Activated T-cell treated with anti-CD3 and anti-CD28 coated beads for 1 hour (primary cell): ENCODE results near the gene ARHGAP15.

Source experiments
- DNase-seq: peaks from one replicate; pipeline ENCODE4 v3.0.0-alpha.2; 2020; ENCODE audit warnings: low read depth

ARHGAP15 gene

DNA sequence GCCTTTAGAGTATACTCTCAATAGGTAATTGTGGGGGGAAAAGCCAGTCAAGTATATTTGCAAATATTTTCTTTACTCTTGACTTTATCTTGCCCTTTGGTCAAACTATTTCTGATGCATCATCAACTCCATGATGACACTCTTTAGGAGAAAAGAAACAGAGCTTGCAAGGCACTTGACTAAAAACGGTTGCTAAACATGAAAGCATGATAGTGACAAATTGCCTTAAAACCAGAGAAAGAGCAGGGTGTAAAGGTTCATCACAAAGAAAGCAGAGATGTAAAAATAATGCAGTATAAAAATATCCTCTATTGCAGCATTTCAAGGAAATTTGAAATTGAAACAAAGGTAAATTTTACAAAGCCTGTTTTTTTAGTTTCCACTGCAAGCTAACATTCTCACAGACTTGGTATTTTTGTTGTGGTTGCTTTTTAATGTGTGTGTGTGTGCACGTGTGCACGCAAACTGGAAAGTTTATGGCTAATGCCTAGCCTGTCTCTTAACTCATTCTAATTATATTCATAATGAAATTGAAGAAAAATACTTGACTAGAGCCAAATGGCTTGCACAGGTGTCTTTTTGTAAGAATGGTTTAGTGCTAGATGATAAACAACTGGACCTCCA lies 503.6 kb downstream of the ARHGAP15 start:
- no peak for DNase-seq

DNA sequence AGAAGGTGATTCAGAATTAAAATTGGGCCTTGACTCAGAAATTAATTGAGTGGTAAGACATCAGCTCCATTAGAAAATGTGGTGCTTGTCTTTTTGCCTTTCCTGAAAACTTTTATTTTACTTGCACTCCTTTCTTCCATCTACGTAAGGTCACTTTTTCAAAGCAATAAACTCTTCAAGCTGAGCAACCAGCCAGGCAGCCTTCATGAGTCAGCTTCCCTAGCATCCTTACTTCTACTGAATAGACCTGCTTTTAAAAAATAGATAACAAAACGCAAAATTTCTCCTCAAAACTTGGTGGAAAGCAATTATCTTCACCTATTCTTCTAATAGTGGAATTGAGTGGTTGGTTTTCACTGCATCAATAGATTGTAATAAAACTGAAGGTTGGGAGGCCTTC lies 504.2 kb downstream of the ARHGAP15 start:
- no peak for DNase-seq

DNA sequence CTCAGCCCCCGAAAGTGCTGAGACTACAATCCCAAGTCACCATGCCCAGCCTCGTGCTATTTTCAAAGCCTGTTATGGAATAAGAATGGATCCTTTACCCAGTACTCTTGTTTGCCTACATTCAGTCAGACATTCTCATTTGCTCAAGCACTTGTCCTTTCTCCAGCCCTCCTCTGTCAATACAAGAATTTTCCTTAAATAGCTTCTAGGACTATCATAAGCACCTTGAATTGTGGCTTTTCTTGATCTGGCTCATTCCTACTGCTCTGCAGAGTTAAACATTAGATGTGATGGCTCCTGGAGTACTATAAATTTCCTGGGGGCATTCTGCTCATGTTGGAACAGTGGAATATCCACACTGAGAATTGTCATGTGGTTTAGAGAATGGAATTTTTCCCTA lies 506.1 kb downstream of the ARHGAP15 start:
- DNase-seq: no peak

DNA sequence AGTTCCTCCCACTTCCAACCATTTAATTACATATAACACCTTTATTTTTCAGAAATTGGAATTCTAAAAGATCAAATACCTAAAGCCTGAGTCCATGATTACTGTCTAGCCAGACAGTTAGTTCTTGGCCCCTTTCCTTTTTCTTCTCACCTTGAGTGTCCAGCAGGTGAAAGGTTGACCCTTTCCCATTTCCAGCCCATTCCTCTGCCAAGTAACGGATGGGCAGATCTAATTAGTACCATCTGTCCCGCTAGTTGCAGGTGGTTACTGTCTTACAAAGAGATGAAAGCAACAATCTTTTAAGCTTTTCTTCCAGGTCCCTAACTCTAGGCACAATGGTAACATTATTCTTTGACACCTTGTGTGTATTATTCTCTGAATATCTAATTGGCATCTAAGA lies 506.7 kb downstream of the ARHGAP15 start:
- DNase-seq: no peak

DNA sequence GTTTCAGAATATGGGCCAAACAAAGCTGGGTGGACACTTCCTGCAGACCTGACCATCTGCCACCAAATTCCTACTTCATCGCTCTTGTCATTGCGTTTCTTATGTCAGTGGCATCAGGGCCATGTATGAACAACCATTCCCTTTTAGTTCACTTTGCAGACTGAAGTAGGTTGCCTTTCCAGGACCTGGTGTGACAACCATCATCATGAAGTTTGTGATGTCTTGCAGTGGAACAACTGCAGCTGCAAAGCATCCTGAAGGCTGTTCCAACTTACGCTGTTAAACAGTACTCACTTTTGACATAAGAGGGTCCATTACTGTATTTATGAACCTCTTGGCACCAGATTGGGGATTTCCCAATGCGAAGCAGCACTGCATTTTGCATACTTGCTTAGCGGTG lies 511.6 kb downstream of the ARHGAP15 start:
- no peak for DNase-seq

DNA sequence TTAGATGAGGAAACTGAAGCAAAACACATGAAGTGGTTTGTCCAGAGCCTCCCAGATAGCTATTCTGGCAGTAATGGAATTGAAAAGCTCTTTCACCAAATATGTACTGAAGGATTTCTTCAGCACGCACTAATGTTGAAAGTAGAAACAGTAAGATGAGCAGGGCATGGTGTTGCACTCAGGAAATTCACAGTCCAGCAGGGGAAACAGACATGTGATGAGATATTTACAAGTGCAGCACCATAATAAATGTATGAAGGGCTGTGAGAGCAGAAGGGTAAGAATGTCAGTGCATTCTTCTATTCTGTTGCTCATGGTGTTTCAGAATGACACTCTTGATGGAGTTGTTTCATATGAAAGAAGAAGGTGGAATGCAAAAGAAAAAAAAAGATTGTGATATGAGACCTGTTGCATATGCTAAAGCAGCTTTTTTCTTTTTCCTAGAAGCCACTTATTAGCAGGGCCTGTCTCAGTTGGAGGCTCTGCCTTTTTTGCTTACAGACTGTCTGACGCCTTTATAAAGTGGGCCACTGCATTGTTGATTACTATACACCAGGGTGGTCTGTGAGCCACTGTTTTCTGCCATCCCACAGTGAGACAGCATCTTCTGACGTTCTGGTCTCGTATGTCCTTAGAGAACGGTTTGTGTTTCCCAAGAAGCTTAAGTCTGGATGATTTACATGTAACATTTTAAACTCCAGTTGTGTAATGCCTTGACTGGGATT lies 516.9 kb downstream of the ARHGAP15 start:
- DNase-seq: no peak

DNA sequence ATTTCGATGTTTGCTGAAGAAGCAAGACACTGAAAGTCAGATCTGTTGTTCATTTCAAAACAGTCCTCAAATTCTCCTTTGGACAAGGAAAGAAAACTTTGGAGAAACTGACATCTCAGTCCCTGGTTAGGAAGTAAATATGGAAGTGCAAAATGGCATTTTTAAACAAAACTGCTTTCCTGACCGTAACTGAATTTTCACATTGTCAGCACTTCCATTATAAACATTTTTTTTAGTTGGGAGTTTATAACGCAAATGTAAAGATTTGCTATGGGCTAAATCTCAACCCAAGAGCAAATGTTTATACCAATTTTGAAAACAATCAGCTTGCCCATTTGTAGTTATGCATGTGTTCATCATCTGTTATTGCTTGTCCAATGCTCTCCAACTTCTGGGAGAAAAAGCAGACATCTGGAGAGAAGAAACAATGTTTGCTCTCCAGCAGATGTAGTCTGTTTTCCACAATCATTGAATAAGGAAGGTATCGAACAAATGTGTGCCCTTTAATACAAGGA lies 520.1 kb downstream of the ARHGAP15 start:
- no peak for DNase-seq

DNA sequence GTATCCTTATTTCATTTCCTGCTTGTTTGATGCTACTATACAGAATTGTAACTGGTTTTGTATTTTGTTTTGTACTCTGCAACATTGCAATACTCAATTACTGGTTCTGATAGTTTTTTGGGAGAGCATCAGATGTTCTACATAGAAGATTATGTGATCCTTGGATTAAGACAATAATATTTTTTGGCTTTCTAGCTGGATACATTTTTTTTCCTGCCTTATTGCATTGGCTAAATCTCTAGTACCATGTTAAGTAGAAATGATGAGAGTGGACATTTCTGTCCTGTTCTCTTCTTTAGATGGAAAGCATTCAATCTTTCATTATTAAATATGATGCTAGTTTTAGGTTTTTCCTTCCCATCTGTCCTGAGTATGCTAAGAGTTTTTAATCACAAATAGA lies 523.5 kb downstream of the ARHGAP15 start:
- DNase-seq: no peak

DNA sequence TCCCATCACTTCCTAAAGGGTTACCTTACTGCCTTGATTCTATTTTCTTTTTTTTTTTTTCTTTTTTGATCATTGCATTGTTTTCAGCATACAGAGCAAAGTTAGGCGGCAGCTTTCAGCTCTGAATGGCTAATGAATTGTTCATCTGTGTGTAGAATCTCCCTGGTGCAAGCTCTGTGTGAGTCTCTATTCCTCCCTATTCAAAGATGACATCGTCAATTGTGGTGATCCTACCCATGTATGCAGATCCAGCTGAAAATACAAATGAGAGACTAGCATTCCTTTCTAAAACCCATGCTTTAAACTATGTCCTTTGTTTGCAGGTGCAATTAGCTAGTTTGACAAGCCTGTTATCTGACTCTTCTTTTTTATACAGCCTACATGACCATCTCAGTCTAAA lies 539.0 kb downstream of the ARHGAP15 start:
- no peak for DNase-seq

DNA sequence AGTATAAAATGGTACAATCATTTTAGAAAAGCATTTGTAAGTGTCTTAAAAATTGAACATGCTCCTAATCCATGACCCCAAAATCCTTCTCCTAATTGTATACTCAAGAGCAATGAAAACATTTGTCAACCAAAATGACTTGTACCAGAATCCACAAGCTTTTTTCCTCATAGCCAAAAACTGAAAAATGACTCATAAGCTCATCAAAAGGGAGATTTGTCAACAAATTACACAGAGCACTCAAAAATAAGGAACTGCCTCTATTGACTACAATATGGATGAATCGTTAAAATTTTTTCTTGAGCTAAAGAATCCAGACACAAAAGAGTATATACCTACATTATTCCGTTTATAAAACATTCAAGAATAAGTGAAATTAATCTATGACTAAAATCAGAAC lies 544.8 kb downstream of the ARHGAP15 start:
- DNase-seq: no peak

DNA sequence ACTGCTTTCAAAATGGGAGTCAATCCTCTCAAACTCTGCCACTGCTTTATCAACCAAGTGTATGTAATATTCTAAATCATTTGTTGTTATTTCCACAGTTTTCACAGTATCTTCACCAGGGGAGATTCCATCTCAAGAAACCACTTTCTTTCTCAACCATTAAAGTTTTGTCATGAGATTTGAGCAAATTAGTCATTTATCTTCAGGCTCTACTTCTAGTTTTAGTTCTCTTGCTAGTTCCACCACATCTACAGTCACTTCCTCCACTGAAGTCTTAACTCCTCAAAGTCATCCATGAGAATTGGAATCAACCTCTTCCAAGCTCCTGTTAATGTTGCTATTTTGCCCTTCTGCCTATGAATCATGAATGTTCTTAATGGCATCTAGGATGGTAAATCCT lies 545.8 kb downstream of the ARHGAP15 start:
- no peak for DNase-seq

DNA sequence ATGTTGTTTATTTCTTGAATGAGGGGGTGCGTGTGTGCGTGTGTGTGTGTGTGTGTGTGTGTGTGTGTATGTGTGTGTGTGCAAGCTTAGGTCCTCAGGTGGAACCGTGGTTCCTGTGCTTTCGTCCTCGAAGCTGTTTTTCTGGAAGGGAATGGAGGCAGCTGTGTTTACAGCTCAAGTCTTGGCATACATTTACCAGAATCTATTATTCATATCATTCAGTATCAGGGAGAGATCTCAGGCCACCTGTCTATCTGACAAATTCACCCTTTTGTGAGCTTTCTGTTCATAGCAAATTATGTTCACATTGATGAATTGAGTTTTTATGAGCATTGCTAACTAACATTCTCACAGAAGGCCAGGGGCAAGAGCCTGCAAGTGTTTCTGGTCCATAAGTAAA lies 550.4 kb downstream of the ARHGAP15 start:
- DNase-seq: no peak

DNA sequence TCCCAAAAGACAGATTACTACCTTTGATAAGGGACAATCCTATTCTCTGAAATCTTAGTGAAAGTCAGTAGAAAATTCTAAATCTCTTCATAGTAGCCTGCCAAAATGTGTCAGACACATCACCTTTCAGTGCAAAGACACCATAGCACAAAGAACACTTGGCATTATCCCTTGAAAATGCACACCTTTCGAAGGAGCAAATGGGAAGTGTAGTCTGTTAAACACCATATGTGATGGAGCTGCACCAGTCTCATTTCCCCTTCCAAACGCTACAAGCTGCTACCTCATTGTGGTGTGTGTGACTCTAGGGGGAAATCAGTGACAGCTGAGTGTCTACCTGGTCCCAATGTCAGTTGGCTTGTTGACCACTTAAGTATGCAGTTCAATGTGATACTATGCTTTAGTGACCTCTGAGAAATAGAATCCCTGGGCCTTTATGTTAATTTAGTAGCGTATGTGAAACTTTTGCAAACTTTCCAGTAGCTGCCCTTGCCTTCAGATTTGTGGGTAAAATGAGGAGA lies 551.7 kb downstream of the ARHGAP15 start:
- DNase-seq: no peak

DNA sequence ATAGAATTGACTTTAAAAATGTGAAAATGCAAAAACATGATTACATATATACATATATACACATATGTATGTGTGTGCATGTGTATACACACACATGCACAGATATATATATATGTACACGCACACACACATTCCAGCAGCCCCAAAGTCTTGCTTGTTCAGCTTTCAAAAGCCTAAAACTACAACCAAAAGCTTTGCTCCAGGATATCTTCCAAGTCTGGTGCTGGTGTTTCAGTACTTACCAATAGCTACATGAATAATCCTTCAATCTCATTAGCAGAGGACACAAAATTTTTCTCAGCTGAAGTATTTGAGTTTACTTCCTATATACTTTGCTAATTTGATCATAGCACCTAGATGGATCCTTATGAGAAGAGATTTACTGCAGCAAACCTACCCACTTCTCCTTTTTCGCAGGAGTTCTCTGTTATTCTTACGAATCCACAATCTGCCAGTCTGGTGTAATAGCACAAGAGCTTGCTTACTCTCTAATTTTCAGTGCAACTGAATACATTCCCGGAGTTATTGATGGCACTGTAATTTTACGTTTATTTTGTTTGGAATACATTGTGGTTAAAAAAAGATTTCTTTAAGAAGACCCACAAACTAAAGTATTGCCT lies 553.3 kb downstream of the ARHGAP15 start:
- DNase-seq: no peak

DNA sequence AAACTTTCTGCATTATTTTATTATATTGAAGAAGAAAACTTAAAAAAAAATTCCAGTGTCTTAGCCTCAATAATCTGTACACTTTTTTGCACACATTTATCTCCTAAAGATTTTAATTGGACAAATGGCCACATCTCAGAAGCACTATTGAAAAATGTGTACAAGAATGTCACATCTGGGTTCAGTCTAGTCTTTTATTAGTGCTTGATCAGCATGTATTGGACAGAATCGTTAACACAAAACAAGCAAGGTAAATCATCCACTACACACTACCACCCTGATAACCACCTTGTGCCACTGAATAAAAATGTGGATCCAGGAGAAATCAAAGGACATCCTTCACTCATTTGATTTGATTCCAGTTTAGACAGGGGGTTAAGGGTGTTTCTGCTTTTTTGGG lies 554.8 kb downstream of the ARHGAP15 start:
- DNase-seq: no peak

DNA sequence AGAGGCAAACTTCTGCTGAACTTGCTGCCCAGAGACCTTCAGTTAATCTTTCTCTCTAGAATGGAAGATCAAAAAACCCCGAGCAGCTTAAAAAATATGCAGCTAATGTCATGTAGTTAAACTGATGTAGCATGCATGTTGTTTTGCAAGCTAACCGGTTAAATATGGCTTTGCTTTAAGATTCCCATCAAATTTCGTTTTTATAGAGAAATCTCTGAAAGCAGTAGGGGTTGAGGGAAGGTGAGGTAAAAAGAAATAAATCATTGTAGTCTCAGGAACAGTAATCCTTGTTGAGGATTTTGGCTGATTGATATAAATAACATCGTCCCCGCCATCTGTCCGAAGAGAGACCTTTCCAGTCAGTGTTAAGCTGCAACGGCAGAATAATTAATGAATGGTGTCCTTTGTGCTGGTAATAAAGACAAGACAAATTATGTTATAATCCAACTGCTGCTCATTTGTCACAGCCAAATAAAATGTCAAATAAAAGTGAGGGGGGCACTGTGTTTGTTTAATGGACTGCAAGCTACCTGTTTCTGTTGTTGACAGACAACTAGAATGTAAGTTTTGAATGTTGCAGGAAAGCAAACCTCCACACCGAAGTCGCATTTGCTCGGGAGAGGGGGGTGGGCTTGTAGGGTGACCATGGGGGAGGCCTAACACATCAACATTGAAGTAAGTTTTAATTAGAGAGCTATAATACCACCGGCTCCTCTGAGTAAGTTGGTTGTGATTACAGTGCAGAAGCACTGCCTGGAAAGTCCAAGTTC lies 555.5 kb downstream of the ARHGAP15 start:
- DNase-seq: no peak

DNA sequence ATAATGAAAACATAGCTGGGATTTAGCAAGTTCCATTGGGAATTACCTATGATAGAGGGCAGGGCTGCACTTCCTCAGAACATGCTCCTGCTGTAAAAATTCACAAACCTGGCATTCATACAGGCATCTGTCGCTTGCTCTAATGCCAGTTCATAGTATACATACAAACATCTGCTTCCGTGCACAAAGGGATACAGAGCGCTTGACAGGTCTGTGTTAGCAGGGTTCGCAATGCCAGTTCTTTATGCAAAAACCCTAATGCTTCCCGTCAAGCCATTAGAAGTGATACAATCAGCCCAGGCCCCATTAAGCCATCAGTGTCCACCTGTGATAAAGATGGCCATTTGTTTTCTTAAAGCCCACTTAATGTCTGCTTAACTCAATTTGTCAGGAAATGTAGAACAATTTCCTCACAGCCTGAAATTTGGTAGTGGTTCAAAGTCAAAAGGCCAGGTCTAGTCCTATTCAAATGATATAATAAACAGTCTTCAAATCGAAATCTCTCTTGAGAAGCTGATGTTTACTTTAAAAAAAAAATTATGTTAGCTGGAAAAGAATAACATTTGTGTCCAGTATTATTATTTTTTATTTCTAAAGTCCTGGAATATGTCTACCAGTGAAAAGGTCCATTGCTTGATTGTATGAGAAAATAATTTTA lies 556.3 kb downstream of the ARHGAP15 start:
- no peak for DNase-seq

DNA sequence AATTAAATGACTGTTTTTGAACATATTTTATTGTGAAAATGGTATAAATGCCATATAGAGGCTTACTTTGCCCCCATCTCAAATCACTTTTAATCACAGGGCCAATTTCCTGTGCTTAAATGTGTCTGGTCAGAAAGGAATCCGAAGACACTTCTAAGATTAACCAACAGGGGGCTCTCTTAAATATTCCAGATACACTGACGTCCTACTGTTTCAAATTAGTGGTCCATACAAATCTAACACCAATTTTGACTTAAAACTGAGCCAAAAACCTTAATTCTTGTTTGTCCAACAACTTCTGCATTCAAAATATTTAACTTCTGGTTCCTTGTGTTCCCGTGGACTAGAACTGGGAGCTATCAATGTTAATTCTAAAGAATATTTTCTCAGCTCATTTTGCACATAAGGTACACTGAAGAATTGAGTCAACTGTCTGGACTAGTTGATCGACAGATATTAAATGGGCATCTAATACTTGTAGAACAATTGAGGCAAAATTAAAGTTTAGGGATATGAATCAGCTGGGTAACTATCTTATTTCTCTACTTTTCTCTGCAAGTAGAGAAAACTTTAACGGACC lies 557.5 kb downstream of the ARHGAP15 start:
- DNase-seq: no peak

DNA sequence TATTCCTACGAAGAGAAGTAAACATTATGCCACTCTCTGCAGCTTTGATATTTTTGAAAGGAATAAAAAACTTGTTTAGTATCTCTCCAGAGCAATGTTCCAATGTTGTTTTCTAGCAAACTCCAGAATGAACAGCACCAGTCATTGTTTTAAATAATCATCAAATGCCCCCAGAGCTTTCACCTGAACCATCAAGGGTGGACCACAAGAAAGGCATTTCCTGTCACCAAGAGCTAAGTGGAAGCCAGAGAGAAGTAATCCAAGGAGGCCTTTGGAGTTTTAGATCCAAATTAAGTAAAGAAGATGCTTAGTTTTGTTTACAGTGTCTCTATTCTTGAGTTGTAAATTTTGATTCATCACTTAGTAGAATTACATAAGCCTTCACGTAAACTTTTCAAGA lies 559.0 kb downstream of the ARHGAP15 start:
- no peak for DNase-seq

DNA sequence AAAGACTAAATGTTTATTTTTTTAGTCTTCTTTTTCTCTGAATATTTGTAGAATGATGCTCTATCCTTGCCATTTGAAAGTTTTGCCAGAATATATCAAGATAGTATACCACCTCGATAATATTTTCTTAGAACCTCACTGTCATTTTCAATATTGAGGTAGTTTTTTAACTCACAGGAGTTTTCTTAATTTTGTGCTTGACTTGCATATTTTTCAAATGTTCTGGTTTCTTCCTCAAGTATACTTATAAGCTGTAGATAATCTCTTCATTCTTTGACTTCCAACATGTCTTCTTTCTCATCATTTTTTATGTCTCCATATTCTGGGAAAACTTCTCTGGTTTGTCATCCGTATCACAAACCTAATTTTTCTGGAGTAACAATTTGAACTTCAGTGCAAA lies 559.6 kb downstream of the ARHGAP15 start:
- DNase-seq: no peak

DNA sequence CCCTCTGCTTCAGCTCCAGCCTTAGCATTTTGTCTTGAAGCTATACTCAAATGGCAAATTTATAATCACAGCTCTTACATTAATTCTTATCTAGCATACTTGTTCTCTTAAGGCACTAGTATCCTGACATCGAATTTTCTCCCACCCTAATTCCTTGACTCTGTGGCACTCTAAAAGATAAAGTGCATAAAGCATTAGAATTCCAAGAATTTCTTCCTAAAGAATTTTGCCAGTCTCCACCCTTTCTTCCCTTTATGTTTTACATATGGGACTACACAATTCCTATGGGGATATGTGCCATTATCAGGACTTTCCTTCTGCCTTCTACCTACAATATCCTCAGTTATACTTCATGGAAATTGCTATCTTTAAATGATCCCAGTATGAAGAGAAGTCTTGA lies 560.3 kb downstream of the ARHGAP15 start:
- no peak for DNase-seq

DNA sequence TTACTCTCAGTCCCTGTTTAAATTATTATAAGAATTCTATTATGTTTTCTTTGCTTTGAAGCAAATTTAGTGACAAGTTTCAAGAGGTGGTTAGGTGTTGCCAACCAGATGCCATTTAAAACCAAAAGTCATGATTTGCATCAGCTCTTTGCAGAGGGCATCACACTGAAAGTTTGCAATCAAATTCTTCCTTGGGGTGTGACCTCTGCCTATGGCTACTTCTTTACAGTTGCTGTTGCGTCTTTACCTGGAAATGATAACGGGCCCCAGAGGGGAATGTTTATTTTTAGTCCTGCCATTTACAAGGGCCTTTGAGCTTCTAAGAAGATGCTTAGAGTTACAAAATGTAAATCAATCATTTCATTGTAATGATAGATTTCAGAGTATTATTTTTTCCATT lies 561.0 kb downstream of the ARHGAP15 start:
- DNase-seq: no peak
